HG03354 (cell line): ENCODE data around the gene WNK2.

ENCODE experiments used
- ATAC-seq: cut with Tn5 transposase; IDR thresholded peaks from one replicate; pipeline ENCODE4 v1.9.1; 2021; ENCODE audit warnings: mild to moderate bottlenecking; ENCODE audit not compliant: unreplicated experiment, poor library complexity, severe bottlenecking

The WNK2 gene

GRCh38 chr9:93259490-93260262 is 75.7 kb downstream of the WNK2 start:
- ATAC-seq, result no peak

- ATAC-seq, result no peak
These were observed 76.5 kb downstream of the WNK2 start for GRCh38 chr9:93260263-93261066.

- no peak for ATAC-seq
These were observed 77.3 kb downstream of the WNK2 start for GRCh38 chr9:93261281-93261680.

GRCh38 chr9:93261735-93262523 is 78.0 kb downstream of the WNK2 start:
- ATAC-seq, result no peak

- ATAC-seq, result no peak
These were observed 78.8 kb downstream of the WNK2 start for GRCh38 chr9:93262537-93263310.

- no peak for ATAC-seq
These were observed 79.6 kb downstream of the WNK2 start for GRCh38 chr9:93263334-93264229.

GRCh38 chr9:93264338-93265125 is 80.6 kb downstream of the WNK2 start:
- no peak for ATAC-seq

- no peak for ATAC-seq
These were observed 81.5 kb downstream of the WNK2 start for GRCh38 chr9:93265301-93265971.

- ATAC-seq, result no peak
These were observed 82.0 kb downstream of the WNK2 start for GRCh38 chr9:93265972-93266371.

GRCh38 chr9:93266521-93267001 is 82.6 kb downstream of the WNK2 start:
- ATAC-seq, result no peak

GRCh38 chr9:93267091-93267541 is 83.2 kb downstream of the WNK2 start:
- ATAC-seq, result no peak

GRCh38 chr9:93267681-93268505 is 84.0 kb downstream of the WNK2 start:
- ATAC-seq, result no peak

GRCh38 chr9:93268551-93269314 is 84.8 kb downstream of the WNK2 start:
- ATAC-seq, result no peak

GRCh38 chr9:93270976-93271375 is 87.0 kb downstream of the WNK2 start:
- ATAC-seq, result no peak

GRCh38 chr9:93276973-93277372 is 93.0 kb downstream of the WNK2 start:
- ATAC-seq, result peak; percentile 62

- ATAC-seq, result no peak
These were observed 94.2 kb downstream of the WNK2 start for GRCh38 chr9:93278144-93278543.
